GM11168 (cell line): ENCODE measurements around the gene ZNF184.

ENCODE experiments used
- in situ Hi-C: fragments of 300-500 bp; cut with MboI; formaldehyde crosslinking; loops from one replicate; pipeline ENCODE4 v1.12.0; 2022; ENCODE audit warnings: low sequenced_read_pairs; ENCODE audit not compliant: unreplicated experiment

The ZNF184 gene

GRCh38 chr6:27472617-27473400 is at the start of gene ZNF184:
Gene ZNF184 (minus strand): TSS chr6:27473105. CDS start chr6:27472294, 811 bp downstream.
- in situ Hi-C loops, result loop anchor here (10.0 kb wide), 1 partner anchor 298 kb away; no protein-coding TSS in a partner anchor

DNA sequence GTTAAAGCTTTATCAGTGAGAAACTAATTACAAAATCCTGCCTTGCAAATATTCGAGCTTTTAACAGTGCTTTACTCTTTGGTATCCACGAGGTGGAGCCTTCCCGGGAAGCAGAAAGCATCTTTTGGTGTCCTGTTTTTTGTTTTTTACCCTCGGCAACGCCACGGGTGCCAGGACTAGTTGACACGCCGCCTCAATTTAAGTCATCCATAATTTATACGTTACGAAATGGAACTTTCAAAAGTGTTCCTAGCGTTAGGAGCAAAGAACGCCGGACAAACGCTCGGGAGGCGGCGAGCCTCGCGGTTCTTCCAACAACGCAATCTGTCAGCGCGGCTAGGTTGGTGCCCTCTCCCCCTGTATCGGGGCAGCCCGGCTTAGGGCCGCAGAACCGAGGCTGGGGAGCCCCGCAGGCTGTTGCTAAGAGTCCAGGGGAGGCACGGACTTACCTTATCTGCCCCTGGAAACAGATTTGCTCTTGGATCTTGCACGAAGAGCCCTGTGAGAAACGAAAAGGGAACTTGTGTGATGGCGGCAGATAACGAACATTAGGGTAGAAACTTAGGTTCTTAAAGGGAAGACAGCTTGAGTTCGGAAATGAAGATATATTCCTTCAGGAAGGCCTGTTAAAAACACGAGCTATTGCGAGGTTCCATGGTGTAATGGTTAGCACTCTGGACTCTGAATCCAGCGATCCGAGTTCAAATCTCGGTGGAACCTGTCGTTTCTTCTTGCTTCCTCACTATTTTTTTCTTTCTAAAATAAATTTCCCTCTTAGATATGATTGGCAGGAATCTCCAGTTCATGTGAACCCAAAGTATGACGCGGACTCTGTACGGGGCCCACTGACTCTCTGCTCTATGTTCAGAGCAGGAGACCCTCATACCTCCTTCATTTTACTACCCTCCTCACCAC is 46.2 kb upstream of the ZNF184 start:
- in situ Hi-C loops, result loop anchor here (10.0 to 25.0 kb wide), 3 partner anchors 76 to 243 kb away; no protein-coding TSS in a partner anchor

GRCh38 chr6:27517928-27518787 is 45.3 kb upstream of the ZNF184 start:
- in situ Hi-C loops, result loop anchor here (10.0 to 25.0 kb wide), 3 partner anchors 77 to 244 kb away; no protein-coding TSS in a partner anchor

- in situ Hi-C loops, result loop anchor here (10.0 to 25.0 kb wide), 3 partner anchors 78 to 245 kb away; no protein-coding TSS in a partner anchor
Observed at GRCh38 chr6:27517238-27517637, 44.3 kb upstream of the ZNF184 start.

DNA sequence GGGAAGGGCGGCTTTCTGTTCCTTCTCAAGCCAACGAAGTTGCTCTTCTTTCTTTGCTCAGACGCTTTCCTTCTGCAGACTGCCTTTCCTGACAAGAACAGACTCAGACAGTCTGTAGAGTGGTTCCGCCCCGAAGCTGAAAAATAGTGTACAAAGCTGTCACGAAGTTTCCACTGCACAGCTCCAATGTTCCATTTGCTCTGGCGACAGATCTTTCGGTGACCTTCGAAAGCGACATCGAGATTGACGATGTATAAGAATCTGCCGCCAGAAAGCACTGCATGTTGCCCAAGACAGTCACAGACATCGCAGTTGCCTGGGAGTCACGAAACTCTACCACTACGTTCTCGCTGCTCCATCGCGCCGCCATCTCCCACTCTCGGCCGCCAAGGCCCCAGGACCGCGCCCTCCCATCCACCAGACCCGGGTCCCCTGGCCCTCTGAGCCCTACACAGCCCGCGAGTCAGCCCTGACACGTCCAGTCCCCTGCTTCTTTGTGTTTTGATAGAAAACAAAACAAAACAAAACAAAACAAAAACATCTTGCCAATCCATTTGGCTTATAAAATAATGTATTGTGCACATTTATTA is 42.1 kb upstream of the ZNF184 start:
- in situ Hi-C loops, result loop anchor here (10.0 to 25.0 kb wide), 3 partner anchors 80 to 247 kb away; no protein-coding TSS in a partner anchor

- in situ Hi-C loops, result loop anchor here (10.0 to 25.0 kb wide), 3 partner anchors 82 to 250 kb away; no protein-coding TSS in a partner anchor
Observed at GRCh38 chr6:27512525-27512924, 39.6 kb upstream of the ZNF184 start.

- in situ Hi-C loops, result loop anchor here (25.0 kb wide), 1 partner anchor 255 kb away; no protein-coding TSS in a partner anchor
Observed at GRCh38 chr6:27507041-27507956, 34.4 kb upstream of the ZNF184 start.

- in situ Hi-C loops, result loop anchor here (25.0 kb wide), 1 partner anchor 257 kb away; no protein-coding TSS in a partner anchor
Observed at GRCh38 chr6:27505209-27506027, 32.5 kb upstream of the ZNF184 start.

GRCh38 chr6:27503436-27504030 is 30.6 kb upstream of the ZNF184 start:
- in situ Hi-C loops, result loop anchor here (25.0 kb wide), 1 partner anchor 259 kb away; no protein-coding TSS in a partner anchor

DNA sequence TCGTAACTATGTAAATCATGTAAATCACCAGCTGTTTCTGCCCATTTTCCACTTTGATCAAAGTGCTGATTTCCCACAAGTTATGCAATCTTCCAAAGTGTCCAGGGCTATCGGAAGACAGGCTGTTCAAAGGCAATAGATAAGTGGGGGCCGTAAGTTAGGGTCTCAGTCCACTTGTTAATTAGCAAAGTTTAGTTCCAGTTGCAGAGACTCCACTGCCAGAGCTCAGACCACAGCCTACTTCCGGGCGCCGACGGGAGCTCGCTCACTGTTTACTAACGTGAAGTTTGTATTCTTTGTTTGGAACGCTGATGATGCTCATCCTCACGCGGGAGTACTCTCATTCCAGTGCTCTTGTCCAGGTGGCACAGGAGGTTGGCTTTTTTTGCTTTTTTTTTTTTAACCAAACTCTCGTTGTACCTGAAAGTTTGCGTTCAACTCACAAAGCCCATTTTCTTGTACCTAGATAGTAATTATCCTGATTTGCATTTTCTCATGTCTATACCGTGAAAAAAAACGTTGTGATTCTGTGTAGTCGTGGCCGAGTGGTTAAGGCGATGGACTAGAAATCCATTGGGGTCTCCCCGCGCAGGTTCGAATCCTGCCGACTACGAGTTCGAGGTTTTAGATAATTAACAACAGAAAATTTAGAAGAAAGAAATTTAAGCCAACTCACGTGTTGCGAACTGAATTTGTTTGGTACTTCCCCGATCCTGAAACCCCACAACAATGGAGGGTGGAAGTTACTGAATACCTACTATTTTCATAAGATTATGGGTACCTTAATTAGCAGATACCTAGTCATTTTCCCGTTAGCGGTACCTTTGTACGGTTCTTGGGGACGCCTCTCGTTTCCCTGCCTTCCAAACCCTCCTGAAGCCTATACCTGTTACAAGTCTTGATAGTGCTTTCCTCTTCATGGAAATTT is 29.9 kb upstream of the ZNF184 start:
- in situ Hi-C loops, result loop anchor here (25.0 kb wide), 1 partner anchor 260 kb away; no protein-coding TSS in a partner anchor

GRCh38 chr6:27501187-27501586 is 28.3 kb upstream of the ZNF184 start:
- in situ Hi-C loops, result loop anchor here (25.0 kb wide), 1 partner anchor 261 kb away; no protein-coding TSS in a partner anchor

DNA sequence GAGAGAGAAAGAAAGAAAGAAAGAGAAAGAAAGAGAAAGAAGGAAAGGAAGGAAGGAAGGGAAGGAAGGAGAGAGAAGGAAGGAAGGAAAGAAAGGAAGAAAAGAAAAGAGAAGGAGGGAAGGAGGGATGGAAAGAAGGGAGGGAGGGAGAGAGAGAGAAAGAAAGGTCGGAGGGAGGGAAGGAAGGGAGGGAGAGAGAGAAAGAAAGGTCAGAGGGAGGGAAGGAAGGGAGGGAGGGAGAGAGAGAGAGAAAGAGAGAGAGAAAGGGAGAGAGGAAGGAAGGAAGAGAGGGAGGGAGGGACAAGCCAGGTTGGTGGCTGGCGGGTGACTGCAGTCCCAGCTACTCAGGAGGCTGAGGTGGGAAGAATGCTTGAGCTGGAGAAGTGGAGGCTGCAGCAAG is 27.3 kb upstream of the ZNF184 start:
- in situ Hi-C loops, result loop anchor here (25.0 kb wide), 1 partner anchor 262 kb away; no protein-coding TSS in a partner anchor

GRCh38 chr6:27495386-27496135 is 22.7 kb upstream of the ZNF184 start:
- in situ Hi-C loops, result no loop called here

GRCh38 chr6:27494987-27495385 is 22.1 kb upstream of the ZNF184 start:
- in situ Hi-C loops, result no loop called here

GRCh38 chr6:27494103-27494502 is 21.2 kb upstream of the ZNF184 start:
- in situ Hi-C loops, result no loop called here
